ENCODE data around the gene SAXO1. TPM values are rescaled to one million over a fixed set of nuclear protein-coding genes. Genes with fewer than 3 reads are reported as not detected.
"Not testable (repeated sequence)": the region's sequence is repeated elsewhere in the genome, so short reads cannot be mapped to it uniquely, and the experiment has no call there.

Gene SAXO1
- total RNA-seq, 2 donors from 2014 or later = 0.05 to 0.28 TPM

DNA sequence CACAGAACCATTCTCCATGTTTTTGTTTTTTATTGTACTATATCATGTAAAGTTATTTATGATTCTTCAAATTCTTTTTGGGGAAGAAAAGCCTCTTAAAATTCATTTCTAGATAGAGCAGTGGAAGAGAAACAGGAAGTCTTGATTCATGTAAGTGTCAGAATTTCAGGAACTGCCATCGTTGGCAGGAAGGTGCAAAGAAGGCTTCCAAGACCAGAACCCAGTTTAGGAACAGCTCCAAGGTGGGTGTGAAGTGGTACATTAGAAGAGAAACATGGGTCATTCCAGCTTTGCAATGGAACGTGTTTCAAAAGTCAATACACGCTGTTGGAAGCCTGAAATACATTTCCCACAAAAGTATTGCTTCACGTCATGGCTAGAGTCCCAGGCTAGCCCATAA is 14.8 kb downstream of the SAXO1 start:
- DNase-seq (ENCODE audit: low spot score) = no peak
- intact Hi-C loops (cut with DNase I) = loop anchor here in 1 of 2 donors (5.0 kb wide), 1 partner anchor 766 kb away; no protein-coding TSS in a partner anchor

DNA sequence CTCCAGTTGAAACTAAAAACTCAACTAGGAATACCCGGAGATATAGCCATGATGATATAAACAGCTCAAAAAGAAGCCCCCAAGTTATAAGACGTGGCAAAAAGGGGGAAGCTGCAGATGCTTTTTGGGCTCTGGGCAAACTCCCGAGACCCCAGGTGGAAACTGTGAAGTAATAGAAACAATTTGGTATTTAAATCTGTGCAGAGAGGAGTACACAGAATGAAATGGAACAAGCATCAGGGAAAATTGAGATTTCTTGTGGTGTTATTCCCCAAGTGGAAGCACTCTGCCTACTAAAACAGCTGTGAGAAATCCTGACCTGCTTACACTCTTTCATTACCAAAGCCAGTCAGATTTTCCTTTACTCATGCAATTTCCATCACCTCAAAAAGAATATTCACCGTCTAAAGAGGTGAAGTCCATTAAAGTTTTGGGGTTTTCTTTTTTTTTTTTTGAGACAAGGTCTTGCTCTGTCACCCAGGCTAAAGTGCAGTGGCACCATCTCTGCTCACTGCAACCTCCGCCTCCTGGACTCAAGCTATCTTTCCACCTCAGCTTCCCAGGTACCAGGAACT is 23.5 kb downstream of the SAXO1 start:
- DNase-seq (ENCODE audit: low spot score) = no peak
- intact Hi-C loops (cut with DNase I) = no loop called here

GRCh38 chr9:19000133-19000532 is 32.9 kb downstream of the SAXO1 start:
- intact Hi-C loops (cut with DNase I) = no loop called here
- no peak for DNase-seq (ENCODE audit: low spot score)

- intact Hi-C loops (cut with DNase I) = no loop called here
- no peak for DNase-seq (ENCODE audit: low spot score)
Observed at GRCh38 chr9:18999173-18999785, 33.7 kb downstream of the SAXO1 start.

DNA sequence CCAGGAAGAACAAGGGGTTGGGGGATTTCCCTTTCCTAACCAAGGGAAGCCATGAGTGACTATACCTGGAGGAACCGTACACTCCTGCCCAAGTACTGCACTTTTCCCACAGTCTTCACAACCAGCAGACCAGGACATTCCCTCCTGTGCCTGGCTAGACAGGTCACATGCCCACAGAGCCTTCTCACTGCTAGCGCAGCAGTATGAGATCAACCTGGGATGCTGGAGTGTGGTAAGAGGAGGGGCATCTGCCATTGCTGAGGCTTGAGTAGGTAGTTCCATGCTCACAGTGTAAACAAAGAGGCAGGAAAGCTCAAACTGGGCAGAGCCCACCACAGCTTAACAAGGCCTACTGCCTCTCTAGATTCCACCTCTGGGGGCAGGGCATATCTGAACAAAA is 35.9 kb downstream of the SAXO1 start:
- intact Hi-C loops (cut with DNase I) = no loop called here
- DNase-seq (ENCODE audit: low spot score) = no peak

- DNase-seq (ENCODE audit: low spot score) = no peak
- intact Hi-C loops (cut with DNase I) = no loop called here
Observed at GRCh38 chr9:18996211-18996610, 36.8 kb downstream of the SAXO1 start.

DNA sequence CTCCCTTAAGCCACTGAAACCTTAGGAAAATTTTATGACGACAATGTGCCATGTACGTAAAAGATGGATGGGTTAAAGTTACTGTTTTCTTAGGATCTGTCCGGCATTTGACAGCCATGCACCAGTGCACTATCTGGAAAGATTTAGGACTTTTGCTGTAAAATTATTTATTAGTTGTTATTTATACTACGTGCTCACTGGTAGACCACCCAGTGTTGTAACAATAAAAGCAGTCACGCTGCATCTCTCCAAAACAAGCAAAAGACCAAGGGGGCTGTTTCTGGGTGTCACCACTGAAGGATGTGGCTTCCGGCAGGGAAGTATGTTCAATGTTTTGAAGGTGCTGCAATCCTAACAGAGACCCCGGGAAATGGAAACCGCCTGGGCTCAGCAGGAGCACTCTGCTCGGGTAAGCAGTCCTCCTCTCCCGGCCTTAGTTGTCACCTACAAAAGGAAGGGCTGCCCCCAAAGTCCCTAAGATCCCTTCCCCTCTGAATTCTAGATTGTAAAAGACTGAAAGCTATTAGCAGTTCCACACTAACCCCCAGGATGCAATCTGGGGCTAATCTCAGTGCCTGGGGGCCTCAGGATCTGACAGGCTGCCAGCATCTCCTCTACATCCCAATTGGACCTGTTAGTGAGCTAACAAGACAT is 38.6 kb downstream of the SAXO1 start:
- intact Hi-C loops (cut with DNase I) = no loop called here
- no peak for DNase-seq (ENCODE audit: low spot score)

- intact Hi-C loops (cut with DNase I); DNase-seq (ENCODE audit: low spot score): not testable (repeated sequence)
Observed at GRCh38 chr9:18991197-18991596, 41.8 kb downstream of the SAXO1 start.

DNA sequence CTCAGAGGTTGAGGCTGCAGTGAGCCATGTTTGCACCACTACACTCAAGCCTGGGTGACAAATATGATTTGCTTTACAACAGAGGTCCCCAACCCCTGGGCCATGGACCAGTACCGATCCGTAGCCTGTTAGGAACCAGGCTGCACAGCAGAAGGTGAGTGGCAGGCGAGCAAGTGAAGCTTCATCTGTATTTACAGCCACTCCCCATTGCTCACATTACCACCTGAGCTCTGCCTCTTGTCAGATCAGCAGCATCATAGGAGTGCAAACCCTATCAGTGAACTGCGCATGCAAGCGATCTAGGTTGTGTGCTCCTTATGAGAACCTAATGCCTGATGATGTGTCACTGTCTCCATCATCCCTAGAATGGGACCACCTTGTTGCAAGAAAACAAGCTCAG is 42.5 kb downstream of the SAXO1 start:
- intact Hi-C loops (cut with DNase I) = no loop called here
- DNase-seq (ENCODE audit: low spot score) = no peak

GRCh38 chr9:18989865-18990264 is 43.1 kb downstream of the SAXO1 start:
- DNase-seq (ENCODE audit: low spot score) = no peak
- intact Hi-C loops (cut with DNase I) = no loop called here

DNA sequence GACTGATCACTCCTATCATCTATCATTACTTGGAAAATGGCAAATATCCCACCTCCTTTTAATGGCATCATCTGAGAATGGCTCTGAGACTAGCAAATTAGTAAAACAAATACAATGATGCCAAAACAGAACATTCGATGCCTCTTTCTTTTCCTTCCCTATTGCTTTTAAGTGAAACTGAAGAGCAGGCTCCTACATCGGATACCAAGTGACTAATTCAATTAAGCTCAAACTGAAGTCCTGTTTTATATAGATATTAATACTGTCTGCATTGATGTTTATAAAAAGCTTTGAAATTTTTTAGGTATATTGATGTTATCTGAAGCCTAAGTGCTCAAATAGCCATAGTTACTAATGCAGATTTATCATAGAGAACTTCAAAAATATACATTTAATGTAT is 43.9 kb downstream of the SAXO1 start:
- intact Hi-C loops (cut with DNase I) = no loop called here
- no peak for DNase-seq (ENCODE audit: low spot score)

DNA sequence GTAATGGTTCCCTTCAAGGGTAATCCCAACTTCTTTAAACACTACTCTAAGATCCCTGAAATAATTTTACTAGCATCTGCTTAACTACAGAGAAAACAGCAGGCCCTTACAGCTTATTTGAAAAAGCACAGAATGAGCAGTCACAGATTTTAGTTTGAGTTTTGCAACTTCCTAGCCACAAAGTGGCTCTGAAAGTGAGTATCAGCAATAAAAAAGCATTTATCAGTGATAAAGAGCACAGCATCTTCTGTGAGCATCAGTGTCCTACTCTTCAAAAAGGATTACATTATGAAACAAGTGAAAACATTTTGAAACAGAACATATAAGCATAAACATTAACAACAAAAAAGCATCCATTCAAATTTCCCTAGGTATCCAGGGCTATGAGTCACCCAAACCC is 45.0 kb downstream of the SAXO1 start:
- intact Hi-C loops (cut with DNase I) = no loop called here

DNA sequence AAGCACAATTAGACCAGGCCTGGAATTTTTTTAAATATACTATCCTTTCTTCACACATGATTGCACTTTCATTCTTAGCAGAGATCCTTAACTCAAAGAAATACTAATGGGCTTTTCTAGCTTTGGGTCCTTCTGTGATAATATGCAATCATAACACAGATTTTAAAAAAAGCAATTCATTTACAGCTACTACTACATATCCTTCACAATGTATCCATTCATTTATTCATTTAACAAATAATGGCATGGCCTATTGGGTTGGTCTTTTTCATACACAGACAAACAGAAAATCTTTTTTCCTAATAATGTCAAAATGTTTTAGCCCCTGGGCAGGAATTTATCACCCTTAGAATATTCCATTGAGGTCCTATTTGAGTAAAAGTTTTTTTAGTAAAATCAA is 47.0 kb downstream of the SAXO1 start:
- intact Hi-C loops (cut with DNase I) = no loop called here
- no peak for DNase-seq (ENCODE audit: low spot score)

More for the DNA sequence above, 45.0 kb downstream of the SAXO1 start:
- no peak for DNase-seq (ENCODE audit: low spot score)

GRCh38 chr9:18985464-18985951 is 47.5 kb downstream of the SAXO1 start:
- intact Hi-C loops (cut with DNase I) = no loop called here
- DNase-seq (ENCODE audit: low spot score) = no peak

DNA sequence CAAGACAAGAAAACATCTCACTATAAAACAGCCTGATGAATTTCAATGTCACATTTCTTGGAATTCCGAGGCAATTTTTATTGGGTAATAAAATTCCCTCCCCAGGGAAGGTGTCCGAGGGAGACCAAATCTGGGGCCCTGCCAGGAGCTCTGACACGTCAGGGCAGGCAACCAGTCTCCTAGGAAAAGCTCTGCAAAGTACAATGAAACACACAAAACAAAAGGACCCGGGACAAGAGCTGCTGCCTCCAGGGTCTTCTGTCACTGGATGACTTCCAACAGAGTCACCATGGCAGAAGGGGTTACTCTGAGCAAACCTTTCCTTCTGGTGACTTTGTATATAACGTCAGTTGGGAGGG is 50.8 kb downstream of the SAXO1 start:
- DNase-seq (ENCODE audit: low spot score) = no peak
- intact Hi-C loops (cut with DNase I) = no loop called here

GRCh38 chr9:18981476-18982261 is 51.3 kb downstream of the SAXO1 start:
- intact Hi-C loops (cut with DNase I) = no loop called here

DNA sequence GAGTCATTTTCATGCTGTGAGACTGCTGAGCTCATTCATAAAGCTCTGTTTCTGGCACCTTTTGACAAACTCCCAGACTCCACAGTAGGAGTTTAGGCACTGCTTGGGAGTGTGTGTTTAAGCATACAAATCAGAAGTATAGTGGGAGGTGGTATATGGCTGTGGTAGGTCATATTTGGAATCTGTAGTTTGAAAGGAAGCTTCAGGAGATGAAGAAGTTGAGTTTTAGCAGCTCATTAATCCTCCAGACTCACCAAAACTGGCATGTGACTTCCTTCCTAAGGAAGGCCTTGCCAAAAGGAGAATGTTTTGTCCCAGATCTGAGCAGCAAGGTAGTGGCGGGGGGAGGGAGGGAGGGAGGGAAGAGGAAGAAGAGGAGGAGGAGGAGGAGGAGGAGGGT is 52.8 kb downstream of the SAXO1 start:
- DNase-seq (ENCODE audit: low spot score) = no peak
- intact Hi-C loops (cut with DNase I) = no loop called here

More at GRCh38 chr9:18981476-18982261, 51.3 kb downstream of the SAXO1 start:
- no peak for DNase-seq (ENCODE audit: low spot score)

DNA sequence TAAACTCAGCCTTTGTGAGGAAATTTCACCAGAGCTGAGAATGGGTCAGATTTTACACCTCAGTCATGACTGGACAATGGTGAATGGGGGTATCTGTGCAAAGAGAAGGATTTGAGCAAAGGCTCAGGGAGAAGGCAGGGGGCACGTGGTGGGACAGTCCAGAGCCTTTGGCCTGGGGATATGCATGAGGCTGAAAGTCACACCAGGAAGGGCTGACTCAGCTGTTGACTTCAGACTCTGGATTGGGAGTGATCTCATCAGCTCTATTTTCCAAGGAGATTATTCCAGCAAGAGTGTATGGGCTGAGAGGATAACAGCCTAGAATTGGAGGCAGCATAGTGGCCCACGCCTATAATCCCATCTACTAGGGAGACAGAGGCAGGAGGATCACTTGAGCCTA is 53.6 kb downstream of the SAXO1 start:
- DNase-seq (ENCODE audit: low spot score) = no peak
- intact Hi-C loops (cut with DNase I) = no loop called here

GRCh38 chr9:18978188-18978587 is 54.8 kb downstream of the SAXO1 start:
- DNase-seq (ENCODE audit: low spot score) = no peak
- intact Hi-C loops (cut with DNase I) = no loop called here

Data from posterior vena cava (tissue), 2 donors.